Measurements from ENCODE around the gene ERMN. TPM values are rescaled to one million over a fixed set of nuclear protein-coding genes. Genes with fewer than 3 reads are reported as not detected.

The ERMN gene
- total and polyA plus RNA-seq, 2 of the 13 experiments (the other 11 are each of a cell fraction or from before 2014, with no cell fraction given), result not detected

GRCh38 chr2:157269060-157269459 lies 56.6 kb downstream of the ERMN start:
- BruUV-seq (replicated peaks), result no TSS peak
- Histone ChIP-seq H3K4me2 (ENCODE audit: low read depth, low read length) (no peak overlapping the region), H3K4me1 (ENCODE audit: insufficient read depth, low read length) (no peaks in the 10 kb centered on the region), H3K9ac (ENCODE audit: insufficient read depth, low read depth, low read length) (no peak overlapping the region), H4K20me1 (ENCODE audit: insufficient read depth, low read length) (no peaks in the 10 kb centered on the region), H3K36me3 (replicated peaks in 1 of 2; ENCODE audit: control insufficient read depth in 1 of 2, insufficient read depth in 2 of 2, low read length in 2 of 2) (no peaks in the 10 kb centered on the region), H3K27me3 (ENCODE audit: control insufficient read depth in 1 of 2, insufficient read depth in 2 of 2, low read length in 2 of 2) (no peaks in the 10 kb centered on the region), H3K27ac (ENCODE audit: extremely low read length, insufficient read depth, low read length) (no peak overlapping the region), H3K9me3 (ENCODE audit: low read length) (no peaks in the 10 kb centered on the region), H3K4me3 (replicated peaks in 1 of 3; ENCODE audit: insufficient read depth in 1 of 3, low read depth in 2 of 3, low read length in 3 of 3) (no peak overlapping the region), H3K79me2 (ENCODE audit: insufficient read depth, low read length) (no peaks in the 10 kb centered on the region), H2AFZ (ENCODE audit: low read length) (no peak overlapping the region)
- WGBS (ENCODE audit: low lambda C conversion rate), result 4% methylated on average over 2 of the region's 2 CpGs
- in situ Hi-C loops (cut with HindIII; ENCODE audit: extremely low pct_ligation_motif_present, low pct_unique_long_range_greater_than_20kb), result no loop called here
- DNase-seq (ENCODE audit: low spot score), result no peak
- no peak for ATAC-seq
- ChIA-PET POLR2A (no interaction called here), CTCF (ENCODE audit: low intra/inter-chr PET ratio, low total read pairs) (no interaction called here)
- intact Hi-C loops (cut with micrococcal nuclease; ENCODE audit: unreplicated experiment), result no loop called here
- no peak for TF ChIP-seq ZBTB8A (CRISPR knock-in tag; IDR thresholded peaks at IDR 0.05; ENCODE audit: borderline replicate concordance, low read depth)
- TF ChIP-seq ZNF670 (CRISPR knock-in tag; IDR thresholded peaks at IDR 0.05; ENCODE audit: borderline replicate concordance), result no peak
- TF ChIP-seq IRF2 (CRISPR knock-in tag; IDR thresholded peaks at IDR 0.05), result no peak
- no peak for TF ChIP-seq KDM6A (CRISPR knock-in tag; IDR thresholded peaks at IDR 0.05; ENCODE audit: low read depth)
- TF ChIP-seq ZNF253 (CRISPR knock-in tag; IDR thresholded peaks at IDR 0.05; ENCODE audit: borderline replicate concordance), result no peak
- TF ChIP-seq ZBTB37 (CRISPR knock-in tag; IDR thresholded peaks at IDR 0.05), result no peak
- no peak for TF ChIP-seq ZNF331 (CRISPR knock-in tag; IDR thresholded peaks at IDR 0.05)
- no peak for TF ChIP-seq PAF1 (CRISPR knock-in tag; IDR thresholded peaks at IDR 0.05)
- TF ChIP-seq ATF2 (CRISPR knock-in tag; IDR thresholded peaks at IDR 0.05), result no peak
- TF ChIP-seq MAFK (conservative IDR thresholded peaks at IDR 0.05 in 1 of 2, IDR thresholded peaks at IDR 0.05 in 1 of 2; ENCODE audit: low read length in 2 of 2), result no peak
- no peak for TF ChIP-seq ZNF704 (CRISPR knock-in tag; IDR thresholded peaks at IDR 0.05; ENCODE audit: borderline replicate concordance)
- FAIRE-seq, result no peak

Other genes starting within 250 kb of the ERMN start
- not detected in 2 replicates for gene GALNT5, start 68.1 kb downstream of the ERMN start, total RNA-seq (2016; rRNA removed; fragmentation: Illumina TruSeq; extraction: Trizol)
- not detected in 2 replicates for gene GALNT5, start 68.1 kb downstream of the ERMN start, polyA plus RNA-seq (2011; rRNA removed)
- gene CYTIP, start 118.3 kb upstream of the ERMN start, total RNA-seq (2016; rRNA removed; fragmentation: Illumina TruSeq; extraction: Trizol), result not detected in 2 replicates
- not detected in 2 replicates for gene CYTIP, start 118.3 kb upstream of the ERMN start, polyA plus RNA-seq (2011; rRNA removed)